HG03064 (cell line): ENCODE data around the gene PRKAR1B.

Experiments used
- ATAC-seq: cut with Tn5 transposase; IDR thresholded peaks from one replicate; pipeline ENCODE4 v1.9.1; 2021; ENCODE audit warnings: low read depth; ENCODE audit not compliant: unreplicated experiment

Gene PRKAR1B

DNA sequence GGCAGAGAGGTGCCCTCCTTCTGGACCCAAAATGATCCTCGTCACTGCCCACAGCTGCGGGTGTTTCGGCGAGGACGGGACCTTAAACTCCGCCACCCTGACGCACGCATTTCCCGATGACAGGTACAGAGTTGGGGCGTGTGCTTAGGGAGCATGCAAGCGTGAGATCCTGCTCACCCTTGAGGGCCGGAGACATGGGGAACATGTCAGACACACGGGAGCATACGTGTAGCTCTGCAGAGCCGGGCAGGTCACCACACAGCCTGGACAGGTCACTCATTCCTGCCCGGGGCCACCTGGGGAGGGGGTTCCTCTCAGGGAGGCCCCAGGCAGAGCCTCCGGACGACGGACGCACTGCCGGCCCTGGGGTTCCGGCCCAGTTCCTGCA lies 149.8 kb downstream of the PRKAR1B start:
- no peak for ATAC-seq

- ATAC-seq, result no peak
These were observed 150.4 kb downstream of the PRKAR1B start for GRCh38 chr7:576524-577277.

DNA sequence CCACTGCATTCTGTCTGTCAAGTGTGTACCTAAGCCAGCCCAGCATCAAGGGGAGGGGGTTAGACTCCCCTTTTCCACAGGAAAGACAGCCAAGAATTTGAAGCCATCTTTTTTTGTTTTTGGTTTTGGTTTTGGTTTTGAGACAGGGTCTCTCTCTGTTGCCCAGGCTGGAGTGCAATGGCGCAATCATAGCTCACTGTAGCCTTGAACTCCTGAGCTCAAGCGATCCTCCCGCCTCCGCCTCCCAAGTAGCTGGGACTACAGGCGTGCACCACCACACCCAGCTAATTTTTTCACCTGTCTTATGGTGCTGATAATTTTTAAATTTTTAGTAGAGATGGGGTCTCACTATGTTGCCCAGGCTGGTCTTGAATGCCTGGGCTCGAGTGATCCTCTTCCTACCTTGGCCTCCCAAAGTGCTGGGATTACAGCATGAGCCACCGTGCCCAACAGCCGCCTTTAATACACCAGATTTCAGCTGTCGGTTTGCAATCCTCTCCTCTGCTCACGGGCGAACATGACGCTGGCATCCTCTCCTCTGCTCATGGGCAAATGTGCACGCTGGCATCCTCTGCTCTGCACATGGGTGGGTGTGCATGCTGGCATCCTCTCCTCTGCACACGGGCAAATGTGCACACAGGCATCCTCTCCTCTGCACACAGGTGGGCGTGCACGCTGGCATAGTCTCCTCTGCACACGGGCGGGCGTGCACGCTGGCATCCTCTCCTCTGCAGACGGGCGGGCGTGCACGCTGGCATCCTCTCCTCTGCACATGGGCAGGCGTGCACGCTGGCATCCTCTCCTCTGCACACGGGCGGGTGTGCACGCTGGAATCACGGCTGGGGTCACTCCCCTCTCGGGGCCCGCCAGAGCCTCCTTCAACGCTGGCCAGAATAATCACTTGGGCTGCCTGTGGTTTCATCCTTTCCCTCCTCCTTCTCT lies 151.4 kb downstream of the PRKAR1B start:
- ATAC-seq, result no peak

DNA sequence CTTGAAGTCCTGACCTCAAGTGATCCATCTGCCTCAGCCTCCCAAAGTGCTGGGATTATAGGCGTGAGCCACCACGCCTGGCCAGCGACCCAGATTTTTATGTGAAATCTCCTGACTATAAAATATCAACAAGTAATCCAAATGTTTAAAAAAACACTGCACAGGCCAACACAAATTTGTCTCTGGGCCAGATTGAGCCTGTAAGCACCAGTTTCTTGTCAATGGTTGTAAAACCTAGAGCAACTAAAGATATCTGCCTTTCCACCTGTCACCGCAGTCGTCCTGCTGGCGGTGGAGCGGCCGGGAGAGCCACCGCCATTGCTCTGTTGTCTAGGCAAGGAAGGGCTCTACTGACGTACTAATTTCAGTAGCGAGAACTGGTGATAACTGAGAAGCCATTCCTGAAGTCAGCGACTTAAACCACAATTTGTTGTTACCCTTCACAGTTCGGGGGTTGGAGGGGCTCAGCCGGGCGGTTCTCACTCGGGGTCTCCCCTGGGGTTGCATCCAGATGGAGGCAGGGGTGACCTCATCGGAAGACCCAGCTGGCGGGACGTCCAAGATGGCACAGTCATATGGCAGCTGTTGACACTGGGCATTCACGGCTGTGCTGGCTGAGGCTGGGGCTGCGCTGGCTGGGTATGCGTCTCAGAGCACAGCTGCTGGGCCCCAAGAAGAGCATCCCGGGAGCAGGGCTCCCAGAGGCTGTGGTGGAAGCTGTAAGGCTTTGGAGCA lies 152.3 kb downstream of the PRKAR1B start:
- no peak for ATAC-seq

- no peak for ATAC-seq
These were observed 153.1 kb downstream of the PRKAR1B start for GRCh38 chr7:573933-574381.

DNA sequence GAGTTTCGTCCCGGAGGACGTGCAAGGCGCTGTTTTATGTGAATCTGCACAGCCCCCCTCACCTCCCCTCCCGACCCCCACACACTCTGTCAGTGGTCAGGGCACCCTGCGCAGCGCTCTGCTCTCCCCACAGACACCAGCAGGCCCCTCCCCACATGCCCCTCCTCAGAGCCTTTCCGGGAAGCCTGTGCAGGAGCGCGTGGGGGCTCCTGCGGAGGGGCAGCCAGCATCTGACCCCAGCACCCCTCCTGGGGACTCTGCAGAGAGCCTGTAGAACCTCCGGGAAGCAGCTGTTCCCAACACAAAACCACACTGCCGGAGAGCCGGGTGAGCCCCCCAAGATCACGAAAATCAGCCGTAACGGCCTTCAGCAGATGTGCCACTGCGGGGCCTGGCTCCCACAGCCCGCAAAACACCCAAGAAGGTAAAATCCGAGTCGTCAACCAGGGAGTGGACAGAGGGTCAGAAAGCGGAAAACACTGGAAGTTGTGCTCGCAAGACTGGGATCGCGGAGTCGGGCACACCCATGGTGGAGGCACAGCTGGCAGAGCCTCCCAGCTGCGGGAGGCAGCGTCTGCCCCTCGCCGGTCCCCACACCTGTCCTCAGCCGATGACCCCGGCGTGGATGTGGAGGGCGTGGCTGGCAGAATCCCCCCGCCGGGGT lies 153.7 kb downstream of the PRKAR1B start:
- no peak for ATAC-seq

- ATAC-seq, result no peak
These were observed 154.4 kb downstream of the PRKAR1B start for GRCh38 chr7:572416-573268.

- no peak for ATAC-seq
These were observed 155.2 kb downstream of the PRKAR1B start for GRCh38 chr7:571718-572415.

DNA sequence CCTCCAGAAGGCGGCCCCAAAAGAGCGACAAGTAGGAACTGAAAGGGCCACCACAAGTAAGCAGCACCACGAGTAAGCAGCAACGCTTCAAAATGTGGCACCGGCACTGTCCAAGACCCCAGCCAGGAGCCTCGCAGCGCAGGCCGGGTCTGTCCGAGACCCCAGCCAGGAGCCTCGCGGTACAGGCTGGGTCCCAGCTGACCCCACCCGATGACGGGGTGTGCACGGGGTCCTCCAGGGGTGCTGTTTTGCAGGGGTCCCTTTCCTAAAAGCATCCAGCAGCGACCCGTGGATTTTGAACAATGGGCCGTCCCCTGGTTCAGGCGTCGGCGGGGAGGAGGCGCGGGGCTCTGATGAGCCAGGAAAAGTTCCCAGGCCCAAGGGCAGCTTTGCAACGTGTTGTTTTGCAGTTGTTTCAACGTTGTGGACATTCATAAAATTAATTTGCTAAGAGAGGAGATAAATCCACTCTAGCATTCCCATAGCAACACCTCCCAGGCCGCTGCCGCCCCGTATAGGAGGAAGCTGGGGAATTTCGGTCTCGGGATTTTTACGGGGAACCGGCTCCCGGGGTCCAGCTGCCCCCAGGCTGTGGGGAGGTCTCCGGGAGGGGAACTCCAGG lies 155.9 kb downstream of the PRKAR1B start:
- no peak for ATAC-seq

DNA sequence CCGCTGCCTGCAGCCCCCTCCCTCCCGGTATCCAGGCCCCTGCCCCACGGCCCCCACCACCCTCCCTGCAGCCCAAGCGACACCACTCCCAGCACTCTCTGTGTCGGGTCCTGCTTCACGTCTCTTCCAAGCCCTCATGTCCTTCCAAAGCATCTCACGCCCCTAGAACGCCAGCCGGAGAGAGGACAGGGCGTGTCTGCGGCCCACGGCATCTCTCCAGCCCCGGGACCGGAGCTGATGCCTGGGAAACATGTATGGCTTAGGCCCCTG lies 156.3 kb downstream of the PRKAR1B start:
- no peak for ATAC-seq

- ATAC-seq, result no peak
These were observed 156.9 kb downstream of the PRKAR1B start for GRCh38 chr7:569996-570800.

- ATAC-seq, result no peak
These were observed 157.8 kb downstream of the PRKAR1B start for GRCh38 chr7:569071-569855.

- no peak for ATAC-seq
These were observed 158.8 kb downstream of the PRKAR1B start for GRCh38 chr7:568031-568951.

DNA sequence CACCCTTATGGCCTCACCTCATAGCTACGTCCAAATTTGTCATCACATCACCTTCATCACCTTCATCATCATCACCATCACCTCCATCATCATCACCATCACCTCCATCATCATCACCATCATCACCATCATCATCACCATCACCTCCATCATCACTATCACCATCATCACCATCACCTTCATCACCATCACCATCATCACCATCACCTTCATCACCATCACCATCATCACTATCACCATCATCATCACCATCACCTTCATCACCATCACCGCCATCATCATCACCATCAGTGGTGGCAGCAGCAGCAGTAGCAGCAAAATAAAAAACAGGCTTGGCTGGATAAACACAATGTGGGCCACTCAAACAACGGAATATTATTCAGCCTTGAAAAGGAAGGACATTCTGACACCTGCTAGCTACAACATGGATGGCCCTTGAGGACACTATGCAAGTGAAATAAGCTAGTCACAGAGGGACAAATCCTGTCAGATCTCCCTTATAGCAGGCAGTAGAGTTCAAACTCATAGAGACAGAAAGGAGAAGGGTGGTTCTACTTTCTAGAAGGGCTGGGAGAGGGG lies 159.7 kb downstream of the PRKAR1B start:
- ATAC-seq, result no peak

GRCh38 chr7:566100-566499 lies 161.0 kb downstream of the PRKAR1B start:
- no peak for ATAC-seq
